Activated T-helper 1 cell treated with anti-CD3 and anti-CD28 coated beads, Interleukin-12 subunit alpha, Interleukin-12 subunit beta, Interleukin-2, Interleukin-4 antibody, amounts not matched to agents 30 ng/mL and 10 ng/mL and 1 ng/mL, durations not matched to agents 14 hours and 24 hours and 36 hours (primary cell): ENCODE measurements around the gene SAP130. TPM values are rescaled to one million over a fixed set of nuclear protein-coding genes. Genes with fewer than 3 reads are reported as not detected.

ENCODE experiments used
- DNase-seq: peaks from one replicate; pipeline ENCODE4 v3.0.0; 2021; ENCODE audit warnings: low spot score
- H3K27ac Mint-ChIP-seq: one replicate; pipeline ENCODE4 v1.8.0; 2021; ENCODE audit warnings: mild to moderate bottlenecking, mixed read lengths
- H3K27me3 Mint-ChIP-seq: one replicate; pipeline ENCODE4 v1.8.0; 2022; ENCODE audit warnings: mild to moderate bottlenecking, moderate library complexity, mixed read lengths; ENCODE audit not compliant: insufficient read depth
- H3K36me3 Mint-ChIP-seq: one replicate; pipeline ENCODE4 v1.8.0; 2021; ENCODE audit warnings: low read depth, mixed read lengths
- H3K4me1 Mint-ChIP-seq: one replicate; pipeline ENCODE4 v1.8.0; 2021; ENCODE audit warnings: low read depth, mixed read lengths
- H3K4me3 Mint-ChIP-seq: one replicate; pipeline ENCODE4 v1.8.0; 2021; ENCODE audit warnings: mild to moderate bottlenecking, moderate library complexity, mixed read lengths
- H3K9me3 Mint-ChIP-seq: one replicate; pipeline ENCODE4 v1.8.0; 2021; ENCODE audit warnings: mixed read lengths
- intact Hi-C: fragments of 100-400 bp; cut with micrococcal nuclease; formaldehyde crosslinking; loops from one replicate; pipeline ENCODE4 v1.15.1; 2024
- total RNA-seq: library from RNA; stranded (reverse); gene quantifications from 2 replicates; pipeline ENCODE4 v1.2.3, GENCODE V29; 2022

The SAP130 gene
- 30.9 and 31.5 TPM in 2 replicates for total RNA-seq

- peak; percentile 99 for DNase-seq
- peaks cover 10% of the 10 kb centered on the region for H3K36me3 Mint-ChIP-seq
These were observed at the start of gene SAP130 for GRCh38 chr2:128027801-128028667. Gene SAP130 (minus strand): TSS chr2:128028059. CDS start chr2:128026292, 1,767 bp downstream.

GRCh38 chr2:128076461-128077106 lies 48.7 kb upstream of the SAP130 start:
- intact Hi-C loops, result no loop called here
- Mint-ChIP-seq H3K27ac (no peak overlapping the region), H3K9me3 (no peaks in the 10 kb centered on the region), H3K36me3 (no peaks in the 10 kb centered on the region), H3K4me3 (no peak overlapping the region), H3K27me3 (peaks cover 8% of the 10 kb centered on the region), H3K4me1 (peaks cover 4% of the 10 kb centered on the region)
- no peak for DNase-seq

More at GRCh38 chr2:128027801-128028667, at the start of gene SAP130:
- peak within 1 kb of the TSS; percentile 93 for H3K27ac Mint-ChIP-seq
- H3K4me3 Mint-ChIP-seq, result peak within 1 kb of the TSS; percentile 99
- peaks cover 8% of the 10 kb centered on the region for H3K9me3 Mint-ChIP-seq
- peaks cover 23% of the 10 kb centered on the region for H3K4me1 Mint-ChIP-seq
- intact Hi-C loops, result loop anchor here (1.0 to 10.0 kb wide), 10 partner anchors 63 to 943 kb away; partner anchors contain the start of genes ERCC3, IWS1, MAP3K2 and POLR2D
- H3K27me3 Mint-ChIP-seq, result peaks cover 4% of the 10 kb centered on the region

DNA sequence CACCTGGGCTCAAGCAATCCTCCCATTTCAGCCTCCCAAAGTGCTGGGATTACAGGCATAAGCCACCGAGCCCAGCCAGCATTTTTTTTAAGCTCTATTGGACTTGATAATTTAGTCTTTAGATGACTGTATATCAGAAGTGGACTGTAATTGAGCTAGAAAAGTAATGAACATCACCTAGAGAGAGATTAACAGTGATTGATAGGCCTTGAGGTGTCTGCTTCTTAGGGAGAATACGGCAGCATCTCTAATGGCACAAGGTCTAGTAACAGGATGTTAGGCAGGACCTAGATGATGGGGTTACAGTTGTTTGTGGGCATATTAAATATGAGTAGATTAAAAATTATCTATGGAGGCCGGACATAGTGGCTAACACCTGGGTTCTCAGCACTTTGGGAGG lies 45.4 kb upstream of the SAP130 start:
- Mint-ChIP-seq H3K4me1 (peaks cover 4% of the 10 kb centered on the region), H3K27ac (no peak overlapping the region), H3K9me3 (no peaks in the 10 kb centered on the region), H3K4me3 (no peak overlapping the region), H3K27me3 (no peaks in the 10 kb centered on the region), H3K36me3 (no peaks in the 10 kb centered on the region)
- intact Hi-C loops, result no loop called here
- DNase-seq, result no peak

DNA sequence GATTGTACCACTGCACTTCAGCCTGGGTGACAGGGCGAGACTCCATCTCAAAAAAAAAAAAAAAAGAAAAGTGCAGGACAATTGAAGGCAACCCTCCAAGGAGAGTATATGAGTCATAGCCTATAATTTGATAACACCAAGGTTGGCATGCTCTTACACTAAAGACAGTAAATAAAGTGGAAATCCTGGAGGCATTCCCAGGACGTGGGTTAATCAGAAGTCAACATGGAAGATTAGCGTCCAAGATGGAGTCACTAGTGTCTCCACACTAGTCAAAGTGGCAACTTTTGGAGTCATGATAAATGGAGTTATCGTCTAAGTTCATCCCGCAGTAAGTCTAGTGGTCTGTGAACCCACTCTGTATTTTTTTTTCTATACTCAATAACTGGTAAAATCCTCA lies 41.9 kb upstream of the SAP130 start:
- H3K27me3 Mint-ChIP-seq, result no peaks in the 10 kb centered on the region
- intact Hi-C loops, result no loop called here
- no peak overlapping the region for H3K4me3 Mint-ChIP-seq
- H3K4me1 Mint-ChIP-seq, result no peaks in the 10 kb centered on the region
- H3K27ac Mint-ChIP-seq, result no peak overlapping the region
- no peak for DNase-seq
- H3K9me3 Mint-ChIP-seq, result no peaks in the 10 kb centered on the region
- H3K36me3 Mint-ChIP-seq, result no peaks in the 10 kb centered on the region

- intact Hi-C loops, result no loop called here
- no peak for DNase-seq
- no peak overlapping the region for H3K4me3 Mint-ChIP-seq
- H3K36me3 Mint-ChIP-seq, result no peaks in the 10 kb centered on the region
- no peaks in the 10 kb centered on the region for H3K4me1 Mint-ChIP-seq
- H3K9me3 Mint-ChIP-seq, result no peaks in the 10 kb centered on the region
- H3K27ac Mint-ChIP-seq, result no peak overlapping the region
- H3K27me3 Mint-ChIP-seq, result peaks cover 2% of the 10 kb centered on the region
These were observed 36.5 kb upstream of the SAP130 start for GRCh38 chr2:128064353-128064752.

DNA sequence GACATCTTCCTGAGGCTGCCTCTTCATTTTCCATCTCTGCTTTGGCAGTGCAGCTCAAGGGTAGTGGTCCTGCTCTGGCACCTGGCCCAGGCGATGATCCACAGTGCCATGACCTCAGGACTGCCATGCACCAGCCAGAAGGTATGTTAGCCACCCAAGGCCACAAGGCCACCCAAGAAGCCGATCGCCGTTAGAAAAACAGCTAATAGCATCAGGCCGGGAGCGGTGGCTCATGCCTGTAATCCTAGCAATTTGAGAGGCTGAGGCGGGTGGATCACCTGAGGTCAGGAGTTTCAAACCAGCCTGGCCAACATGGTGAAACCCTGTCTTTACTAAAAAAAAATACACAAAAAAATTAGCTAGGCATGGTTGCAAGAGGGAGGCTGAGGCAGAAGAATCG lies 34.7 kb upstream of the SAP130 start:
- Mint-ChIP-seq H3K27me3 (peaks cover 4% of the 10 kb centered on the region), H3K9me3 (no peaks in the 10 kb centered on the region), H3K4me1 (no peaks in the 10 kb centered on the region), H3K4me3 (no peak overlapping the region), H3K27ac (no peak overlapping the region), H3K36me3 (no peaks in the 10 kb centered on the region)
- intact Hi-C loops, result no loop called here
- no peak for DNase-seq

DNA sequence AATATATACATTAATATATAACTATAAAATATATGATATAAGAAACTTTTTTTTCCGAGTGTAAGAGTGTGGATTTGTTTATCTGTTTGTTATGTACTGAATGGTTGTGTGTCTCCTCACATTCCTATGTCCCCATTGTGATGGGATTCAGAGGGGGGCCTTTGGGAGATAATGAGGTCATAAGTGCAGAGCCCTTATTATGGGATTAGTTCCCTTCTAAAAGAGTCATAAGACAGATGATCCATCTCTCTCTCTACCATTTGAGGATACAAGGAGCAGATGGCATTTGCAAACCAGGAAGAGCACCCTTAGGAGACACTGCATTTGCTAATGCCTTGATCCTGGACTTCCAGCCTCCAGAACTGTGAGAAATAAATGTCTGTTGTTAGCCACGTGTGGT lies 30.3 kb upstream of the SAP130 start:
- no peak for DNase-seq
- Mint-ChIP-seq H3K4me3 (no peak overlapping the region), H3K27ac (no peak overlapping the region), H3K9me3 (no peaks in the 10 kb centered on the region), H3K27me3 (peaks cover 4% of the 10 kb centered on the region), H3K4me1 (no peaks in the 10 kb centered on the region), H3K36me3 (no peaks in the 10 kb centered on the region)
- intact Hi-C loops, result no loop called here

DNA sequence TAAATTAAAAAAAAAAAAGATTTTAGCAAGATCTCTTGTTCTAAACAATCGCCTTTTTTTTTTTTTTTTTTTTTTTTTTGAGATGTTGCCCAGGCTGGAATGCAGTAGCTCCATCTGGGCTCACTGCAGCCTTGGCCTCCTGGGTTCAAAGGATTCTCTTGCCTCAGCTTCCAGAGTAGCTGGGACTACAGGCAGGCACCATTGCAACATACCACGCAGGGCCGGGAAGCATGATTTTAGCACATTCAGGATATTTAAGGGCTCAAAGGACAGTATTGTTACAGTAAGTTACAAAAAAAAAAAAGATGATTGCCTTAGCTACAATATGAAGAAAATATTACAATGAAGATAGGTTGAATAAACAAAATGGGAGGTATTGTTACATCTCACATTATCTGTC lies 29.5 kb upstream of the SAP130 start:
- no peaks in the 10 kb centered on the region for H3K9me3 Mint-ChIP-seq
- no peak for DNase-seq
- H3K27me3 Mint-ChIP-seq, result peaks cover 4% of the 10 kb centered on the region
- H3K36me3 Mint-ChIP-seq, result no peaks in the 10 kb centered on the region
- H3K27ac Mint-ChIP-seq, result no peak overlapping the region
- intact Hi-C loops, result no loop called here
- H3K4me1 Mint-ChIP-seq, result no peaks in the 10 kb centered on the region
- H3K4me3 Mint-ChIP-seq, result no peak overlapping the region

GRCh38 chr2:128054104-128054885 lies 26.4 kb upstream of the SAP130 start:
- Mint-ChIP-seq H3K36me3 (no peaks in the 10 kb centered on the region), H3K4me1 (no peaks in the 10 kb centered on the region), H3K4me3 (no peak overlapping the region), H3K27me3 (peaks cover 14% of the 10 kb centered on the region), H3K9me3 (peaks cover 6% of the 10 kb centered on the region), H3K27ac (no peak overlapping the region)
- intact Hi-C loops, result no loop called here
- DNase-seq, result no peak

DNA sequence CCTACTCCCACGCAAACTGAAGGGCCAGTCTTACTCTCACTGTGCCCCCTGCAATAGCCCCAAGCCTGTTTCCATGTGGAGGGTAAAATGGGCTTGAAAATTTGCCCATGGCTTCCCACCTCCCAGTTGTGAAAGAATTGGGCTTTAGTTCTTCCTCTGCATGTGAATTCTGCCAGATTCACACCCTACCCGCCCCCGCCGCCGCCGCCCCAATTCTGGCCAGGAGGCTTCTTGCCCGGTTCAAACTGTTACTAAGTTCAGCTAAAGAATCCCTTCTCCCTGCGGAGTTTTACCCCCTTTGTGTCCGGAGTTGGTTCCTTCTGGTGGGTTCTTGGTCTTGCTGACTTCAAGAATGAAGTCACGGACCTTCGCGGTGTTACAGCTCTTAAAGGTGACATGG lies 25.5 kb upstream of the SAP130 start:
- Mint-ChIP-seq H3K36me3 (no peaks in the 10 kb centered on the region), H3K9me3 (peaks cover 6% of the 10 kb centered on the region), H3K27me3 (peaks cover 12% of the 10 kb centered on the region), H3K4me1 (no peaks in the 10 kb centered on the region), H3K4me3 (no peak overlapping the region), H3K27ac (no peak overlapping the region)
- DNase-seq, result no peak
- intact Hi-C loops, result no loop called here

- Mint-ChIP-seq H3K4me3 (no peak overlapping the region), H3K36me3 (no peaks in the 10 kb centered on the region), H3K4me1 (no peaks in the 10 kb centered on the region), H3K27ac (no peak overlapping the region), H3K27me3 (peaks cover 3% of the 10 kb centered on the region), H3K9me3 (peaks cover 29% of the 10 kb centered on the region)
- intact Hi-C loops, result no loop called here
- DNase-seq, result no peak
These were observed 15.2 kb upstream of the SAP130 start for GRCh38 chr2:128043041-128043440.

DNA sequence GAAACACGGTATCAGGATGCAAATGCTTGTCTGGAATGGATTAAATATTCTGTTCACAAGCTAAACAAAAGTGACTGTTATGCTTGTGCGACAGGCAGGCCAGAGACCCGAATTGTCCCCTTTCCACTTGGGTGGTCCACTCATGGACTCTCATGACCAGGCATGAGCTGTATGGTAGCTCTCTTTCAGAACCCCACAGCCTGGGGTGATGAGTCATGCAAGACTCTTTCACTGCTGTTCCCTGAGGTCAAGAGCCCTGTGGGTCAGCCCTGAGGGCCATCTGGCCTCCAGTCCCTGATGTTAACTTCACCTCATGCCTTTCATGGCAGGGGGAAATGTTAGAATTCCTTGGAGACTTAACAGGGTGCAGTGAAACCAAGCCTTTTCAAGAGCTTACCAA lies 13.7 kb upstream of the SAP130 start:
- Mint-ChIP-seq H3K4me3 (no peak overlapping the region), H3K4me1 (no peaks in the 10 kb centered on the region), H3K27ac (no peak overlapping the region), H3K27me3 (peaks cover 3% of the 10 kb centered on the region), H3K9me3 (peaks cover 42% of the 10 kb centered on the region), H3K36me3 (peaks cover 2% of the 10 kb centered on the region)
- no peak for DNase-seq
- intact Hi-C loops, result no loop called here
